Smooth muscle cell (in vitro differentiated cells): ENCODE data around the gene RAB27A. TPM values are rescaled to one million over a fixed set of nuclear protein-coding genes. Genes with fewer than 3 reads are reported as not detected.
A peak's percentile ranks its signal among the peaks of the same experiment; 100 is the strongest.

Source experiments
- DNase-seq: peaks from one replicate; lab custom pipeline; 2025; ENCODE audit not compliant: unreplicated experiment; lab: John Stamatoyannopoulos, UW
- H2AFZ ChIP-seq: fragments of 200-600 bp; sonication (generic); 2 replicates; pipeline ENCODE4 v1.6.0; 2016; ENCODE audit warnings: antibody characterized with exemption, low read depth, mild to moderate bottlenecking
- H3F3A ChIP-seq: fragments of 200-600 bp; sonication (generic); 2 replicates; pipeline ENCODE4 v1.6.0; 2017; ENCODE audit warnings: antibody characterized with exemption, low read depth
- H3K27ac ChIP-seq: fragments of 200-600 bp; sonication (generic); 2 replicates; pipeline ENCODE4 v1.5.1; 2016; ENCODE audit warnings: low read depth, mild to moderate bottlenecking
- H3K27me3 ChIP-seq: fragments of 200-600 bp; sonication (generic); 2 replicates; pipeline ENCODE4 v1.6.1; 2016; ENCODE audit warnings: low read depth, mild to moderate bottlenecking
- H3K36me3 ChIP-seq: fragments of 200-600 bp; sonication (generic); 2 replicates; pipeline ENCODE4 v1.5.1; 2016; ENCODE audit warnings: low read depth
- H3K4me1 ChIP-seq: fragments of 200-600 bp; sonication (generic); 2 replicates; pipeline ENCODE4 v1.5.1; 2016; ENCODE audit warnings: low read depth
- H3K4me2 ChIP-seq: fragments of 200-600 bp; sonication (generic); 2 replicates; pipeline ENCODE4 v1.6.0; 2016; ENCODE audit warnings: mild to moderate bottlenecking
- H3K4me3 ChIP-seq: fragments of 200-600 bp; sonication (generic); 2 replicates; pipeline ENCODE4 v1.5.1; 2016; ENCODE audit warnings: mild to moderate bottlenecking
- H3K79me2 ChIP-seq: fragments of 200-600 bp; sonication (generic); 2 replicates; pipeline ENCODE4 v1.6.0; 2016; ENCODE audit warnings: low read depth, mild to moderate bottlenecking
- H3K9ac ChIP-seq: fragments of 200-600 bp; sonication (generic); 2 replicates; pipeline ENCODE4 v1.6.0; 2016; ENCODE audit warnings: low read depth
- H3K9me3 ChIP-seq: fragments of 200-600 bp; sonication (generic); replicated peaks from 2 replicates; pipeline ENCODE4 v1.5.1; 2016; ENCODE audit warnings: low read depth
- H4K20me1 ChIP-seq: fragments of 200-600 bp; sonication (generic); 2 replicates; pipeline ENCODE4 v1.6.0; 2016; ENCODE audit warnings: low read depth
- WGBS: methylation state at CpG from one replicate; pipeline ENCODE4 v1.1.7; 2016; ENCODE audit warnings: low lambda C conversion rate; 5-methylcytosine and 5-hydroxymethylcytosine counted together
- polyA plus RNA-seq: library from polyadenylated mRNA; unstranded; fragments of >200 nt; fragmentation: Nextera tagmentation; extraction: Ambion mirVana; gene quantifications from 2 replicates; pipeline ENCODE4 v1.2.1, GENCODE V29; 2016
- total RNA-seq: library from RNA; depleted of rRNA; stranded (reverse); fragments of >200 nt; gene quantifications from 2 replicates; pipeline ENCODE4 v1.2.3, GENCODE V29; 2014
- TF ChIP-seq, protein P1 (sequence below): fragments of 200-600 bp; sonication (generic); IDR thresholded peaks from 2 replicates; pipeline ENCODE4 v1.5.1; 2017; ENCODE audit warnings: borderline replicate concordance, mild to moderate bottlenecking, antibody characterized with exemption; ENCODE audit not compliant: insufficient read depth, poor library complexity, severe bottlenecking

Gene RAB27A
- total and polyA plus RNA-seq, 2 experiments from 2014 or later: 14.6 to 15.6 TPM

GRCh38 chr15:55266547-55266946 is 23.1 kb downstream of the RAB27A start:
- Histone ChIP-seq H4K20me1 (no peaks in the 10 kb centered on the region), H3K36me3 (no peaks in the 10 kb centered on the region), H3K4me3 (no peak overlapping the region), H3K79me2 (peaks cover 9% of the 10 kb centered on the region), H3K4me1 (peaks cover 13% of the 10 kb centered on the region), H3K9me3 (no peaks in the 10 kb centered on the region), H3K27me3 (no peaks in the 10 kb centered on the region), H3K9ac (peak overlapping the region; percentile 43), H2AFZ (no peak overlapping the region), H3K4me2 (peak overlapping the region; percentile 80), H3F3A (peaks cover 14% of the 10 kb centered on the region), H3K27ac (peak overlapping the region; percentile 92)
- no peak for DNase-seq
- TF ChIP-seq, protein P1, sequence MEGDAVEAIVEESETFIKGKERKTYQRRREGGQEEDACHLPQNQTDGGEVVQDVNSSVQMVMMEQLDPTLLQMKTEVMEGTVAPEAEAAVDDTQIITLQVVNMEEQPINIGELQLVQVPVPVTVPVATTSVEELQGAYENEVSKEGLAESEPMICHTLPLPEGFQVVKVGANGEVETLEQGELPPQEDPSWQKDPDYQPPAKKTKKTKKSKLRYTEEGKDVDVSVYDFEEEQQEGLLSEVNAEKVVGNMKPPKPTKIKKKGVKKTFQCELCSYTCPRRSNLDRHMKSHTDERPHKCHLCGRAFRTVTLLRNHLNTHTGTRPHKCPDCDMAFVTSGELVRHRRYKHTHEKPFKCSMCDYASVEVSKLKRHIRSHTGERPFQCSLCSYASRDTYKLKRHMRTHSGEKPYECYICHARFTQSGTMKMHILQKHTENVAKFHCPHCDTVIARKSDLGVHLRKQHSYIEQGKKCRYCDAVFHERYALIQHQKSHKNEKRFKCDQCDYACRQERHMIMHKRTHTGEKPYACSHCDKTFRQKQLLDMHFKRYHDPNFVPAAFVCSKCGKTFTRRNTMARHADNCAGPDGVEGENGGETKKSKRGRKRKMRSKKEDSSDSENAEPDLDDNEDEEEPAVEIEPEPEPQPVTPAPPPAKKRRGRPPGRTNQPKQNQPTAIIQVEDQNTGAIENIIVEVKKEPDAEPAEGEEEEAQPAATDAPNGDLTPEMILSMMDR: no peak
- 90% methylated on average over 2 of the region's 2 CpGs for WGBS

DNA sequence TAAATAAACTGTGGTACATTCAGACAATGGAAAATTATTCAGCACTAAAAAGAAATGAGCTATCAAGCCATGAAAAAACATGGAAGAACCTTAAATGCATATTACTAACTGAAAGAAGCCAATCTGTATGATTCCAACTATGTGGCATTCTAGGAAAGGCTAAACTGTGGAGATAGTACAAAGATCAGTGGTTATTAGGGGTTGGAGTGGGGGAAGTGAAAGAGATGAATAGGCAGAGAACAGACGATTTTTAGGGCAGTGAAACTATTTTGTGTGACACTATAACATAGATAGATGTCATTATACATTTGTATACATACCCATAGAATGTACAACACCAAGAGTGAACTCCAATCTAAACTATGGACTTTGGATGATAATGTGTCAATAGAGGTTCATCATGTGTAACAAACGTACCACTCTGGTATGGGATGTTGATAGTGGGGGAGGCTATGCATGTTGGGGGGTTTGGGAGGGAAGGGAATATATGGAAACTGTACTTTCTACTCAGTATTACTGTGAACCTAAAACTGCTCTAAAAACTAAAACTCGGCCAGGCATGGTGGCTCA is 29.0 kb downstream of the RAB27A start:
- Histone ChIP-seq H3K27me3 (no peaks in the 10 kb centered on the region), H3K79me2 (peaks cover 15% of the 10 kb centered on the region), H3K27ac (no peak overlapping the region), H3K9me3 (no peaks in the 10 kb centered on the region), H2AFZ (no peak overlapping the region), H4K20me1 (no peaks in the 10 kb centered on the region), H3K4me3 (no peak overlapping the region), H3K9ac (no peak overlapping the region), H3K4me2 (no peak overlapping the region), H3K4me1 (no peaks in the 10 kb centered on the region), H3K36me3 (no peaks in the 10 kb centered on the region), H3F3A (no peaks in the 10 kb centered on the region)
- 96% methylated on average over 3 of the region's 3 CpGs for WGBS
- no peak for DNase-seq
- TF ChIP-seq, protein P1: no peak

DNA sequence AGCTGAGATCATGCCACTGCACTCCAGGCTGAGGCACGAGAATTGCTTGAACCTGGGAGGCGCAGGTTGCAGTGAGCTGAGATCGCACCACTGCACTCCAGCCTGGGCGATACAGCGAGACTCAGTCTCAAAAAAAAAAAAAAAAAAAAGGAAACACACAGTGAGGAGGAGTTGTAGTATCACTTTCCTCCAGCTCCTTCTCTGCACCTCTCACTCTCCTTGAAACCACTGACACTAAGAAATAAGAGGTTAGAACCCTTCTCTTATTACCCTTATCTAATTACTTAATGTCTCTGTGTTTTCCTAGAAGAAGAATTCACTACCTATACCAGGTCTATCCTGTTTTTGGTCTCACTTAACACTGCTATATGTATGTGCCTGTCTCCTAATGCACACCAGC is 31.7 kb downstream of the RAB27A start:
- Histone ChIP-seq H2AFZ (no peak overlapping the region), H3K4me1 (no peaks in the 10 kb centered on the region)
- WGBS: 91% methylated on average over 5 of the region's 5 CpGs

More for the DNA sequence above, 31.7 kb downstream of the RAB27A start:
- Histone ChIP-seq H4K20me1 (no peaks in the 10 kb centered on the region), H3K36me3 (no peaks in the 10 kb centered on the region), H3K27ac (no peak overlapping the region), H3F3A (no peaks in the 10 kb centered on the region), H3K4me2 (no peak overlapping the region), H3K9ac (no peak overlapping the region), H3K4me3 (no peak overlapping the region), H3K27me3 (no peaks in the 10 kb centered on the region), H3K9me3 (no peaks in the 10 kb centered on the region), H3K79me2 (peaks cover 6% of the 10 kb centered on the region)
- TF ChIP-seq, protein P1: no peak
- DNase-seq: no peak
